Sigmoid colon (tissue), 4 donors: Measurements from ENCODE around the gene ERAS.

Experiments
- CTCF ChIP-seq, 4 experiments: fragments of 450-650 bp in 3 of 4; fragments of 200-600 bp in 1 of 4; IDR thresholded peaks; one replicate each; pipeline ENCODE4 v1.5.1; 2016 to 2019; ENCODE audit warnings: antibody characterized with exemption in 4 of 4, mild to moderate bottlenecking in 3 of 4, moderate library complexity in 2 of 4
- POLR2A ChIP-seq, 2 donors: fragments of 450-650 bp; IDR thresholded peaks; one replicate each; pipeline ENCODE4 v1.6.1; 2016; ENCODE audit warnings: antibody characterized with exemption in 2 of 2, mild to moderate bottlenecking in 2 of 2, moderate library complexity in 2 of 2
- POLR2AphosphoS5 ChIP-seq, 4 donors: sonication (generic); formaldehyde crosslinking; IDR thresholded peaks; one replicate each; pipeline ENCODE4 v1.6.1; 2017; ENCODE audit warnings: antibody characterized with exemption in 4 of 4

GRCh38 chrX:48826876-48827653 is 752 bp downstream of the ERAS start:
- TF ChIP-seq CTCF (IDR thresholded peaks at IDR 0.05) = no peak
- TF ChIP-seq POLR2AphosphoS5 (IDR thresholded peaks at IDR 0.05) = no peak
- TF ChIP-seq POLR2A (IDR thresholded peaks at IDR 0.05) = no peak
